ENCODE data around the gene FANCE.
"Not testable (repeated sequence)": the region's sequence is repeated elsewhere in the genome, so short reads cannot be mapped to it uniquely, and the experiment has no call there.

Gene FANCE

GRCh38 chr6:35500782-35501181 is 48.6 kb downstream of the FANCE start:
- no peak for DNase-seq

GRCh38 chr6:35501784-35502183 is 49.6 kb downstream of the FANCE start:
- DNase-seq: no peak

- no peak for DNase-seq
Measured at GRCh38 chr6:35503534-35503933, 51.4 kb downstream of the FANCE start.

- DNase-seq: no peak
Measured at GRCh38 chr6:35505999-35506412, 53.9 kb downstream of the FANCE start.

- no peak for DNase-seq
Measured at GRCh38 chr6:35506536-35506935, 54.4 kb downstream of the FANCE start.

GRCh38 chr6:35507221-35507620 is 55.1 kb downstream of the FANCE start:
- DNase-seq: no peak

GRCh38 chr6:35508027-35508426 is 55.9 kb downstream of the FANCE start:
- DNase-seq: no peak

- no peak for DNase-seq
Measured at GRCh38 chr6:35508542-35508941, 56.4 kb downstream of the FANCE start.

GRCh38 chr6:35510916-35511561 is 58.9 kb downstream of the FANCE start:
- DNase-seq: no peak

- no peak for DNase-seq
Measured at GRCh38 chr6:35511562-35511941, 59.4 kb downstream of the FANCE start.

GRCh38 chr6:35512006-35512405 is 59.9 kb downstream of the FANCE start:
- DNase-seq: no peak

- DNase-seq: no peak
Measured at GRCh38 chr6:35512740-35513139, 60.6 kb downstream of the FANCE start, which contains the start of gene TULP1. Gene TULP1 (minus strand): TSS chr6:35512896. CDS start chr6:35512858, 38 bp downstream.

- no peak for DNase-seq
Measured at GRCh38 chr6:35514587-35514986, 62.4 kb downstream of the FANCE start.

GRCh38 chr6:35515939-35516338 is 63.8 kb downstream of the FANCE start:
- DNase-seq: not testable (repeated sequence)

All from right forelimb (tissue), 1 donor.